MM.1S (cell line): Measurements from ENCODE around the gene IL1RAPL1.

Source experiments
- DNase-seq: peaks from one replicate; pipeline ENCODE4 v3.0.0-alpha.2; 2015
- H2AFZ ChIP-seq: fragments of 300-600 bp; sonication (generic); 2 replicates; pipeline ENCODE4 v1.6.0; 2016; ENCODE audit warnings: antibody characterized with exemption, low read length
- H3F3A ChIP-seq: fragments of 300-600 bp; sonication (generic); 2 replicates; pipeline ENCODE4 v1.6.1; 2016; ENCODE audit warnings: mild to moderate bottlenecking, antibody characterized with exemption, low read length, moderate library complexity, mixed read lengths; ENCODE audit not compliant: insufficient read depth
- H3K27ac ChIP-seq: fragments of 300-600 bp; sonication (generic); 2 replicates; pipeline ENCODE4 v1.5.1; 2016; ENCODE audit warnings: mild to moderate bottlenecking, low read length
- H3K27me3 ChIP-seq: fragments of 300-600 bp; sonication (generic); replicated peaks from 2 replicates; pipeline ENCODE4 v1.6.0; 2016; ENCODE audit warnings: low read length; ENCODE audit not compliant: insufficient read depth
- H3K36me3 ChIP-seq: fragments of 300-600 bp; sonication (generic); replicated peaks from 2 replicates; pipeline ENCODE4 v1.6.1; 2016; ENCODE audit warnings: mild to moderate bottlenecking, low read length, mixed read lengths; ENCODE audit not compliant: insufficient read depth
- H3K4me1 ChIP-seq: fragments of 300-600 bp; sonication (generic); 2 replicates; pipeline ENCODE4 v1.6.1; 2016; ENCODE audit warnings: low read length, mixed read lengths
- H3K4me2 ChIP-seq: fragments of 300-600 bp; sonication (generic); 2 replicates; pipeline ENCODE4 v1.6.0; 2016; ENCODE audit warnings: low read depth, low read length
- H3K4me3 ChIP-seq: fragments of 300-600 bp; sonication (generic); 2 replicates; pipeline ENCODE4 v1.5.1; 2016; ENCODE audit warnings: low read length, mixed read lengths
- H3K79me2 ChIP-seq: fragments of 300-600 bp; sonication (generic); 2 replicates; pipeline ENCODE4 v1.6.1; 2016; ENCODE audit warnings: mixed run types, low read length, mixed read lengths
- H3K9ac ChIP-seq: fragments of 300-600 bp; sonication (generic); 2 replicates; pipeline ENCODE4 v1.6.1; 2016; ENCODE audit warnings: low read length, mixed read lengths
- H3K9me2 ChIP-seq: fragments of 300-600 bp; sonication (generic); replicated peaks from 2 replicates; pipeline ENCODE4 v1.6.1; 2016; ENCODE audit warnings: mild to moderate bottlenecking, low read length, mixed read lengths; ENCODE audit not compliant: insufficient read depth
- H3K9me3 ChIP-seq: fragments of 300-600 bp; sonication (generic); replicated peaks from 2 replicates; pipeline ENCODE4 v1.6.1; 2016; ENCODE audit warnings: mild to moderate bottlenecking, low read length, mixed read lengths; ENCODE audit not compliant: insufficient read depth
- H4K20me1 ChIP-seq: fragments of 300-600 bp; sonication (generic); 2 replicates; pipeline ENCODE4 v1.6.1; 2016; ENCODE audit warnings: mild to moderate bottlenecking, low read length, moderate library complexity, mixed read lengths; ENCODE audit not compliant: insufficient read depth
- EZH2 ChIP-seq: fragments of 300-600 bp; sonication (generic); optimal IDR thresholded peaks from 2 replicates; pipeline ENCODE3; 2017; ENCODE audit warnings: low read depth, mild to moderate bottlenecking, antibody characterized with exemption, low read length, mixed read lengths
- EZH2phosphoT487 ChIP-seq: fragments of 300-600 bp; sonication (generic); IDR thresholded peaks from 2 replicates; pipeline ENCODE4 v1.6.1; 2018; ENCODE audit warnings: antibody characterized with exemption, low read length
- TF ChIP-seq, protein P1 (sequence below): fragments of 300-600 bp; sonication (generic); IDR thresholded peaks from 2 replicates; pipeline ENCODE4 v1.5.1; 2016; ENCODE audit warnings: antibody characterized with exemption, low read length, mixed read lengths

Gene IL1RAPL1

GRCh38 chrX:29231800-29232199, 644.6 kb downstream of the IL1RAPL1 start:
- no peaks in the 10 kb centered on the region for H3K36me3 ChIP-seq
- H3K9me2 ChIP-seq = no peaks in the 10 kb centered on the region
- H2AFZ ChIP-seq = no peak overlapping the region
- H3K4me2 ChIP-seq = no peak overlapping the region
- no peaks in the 10 kb centered on the region for H4K20me1 ChIP-seq
- H3K4me1 ChIP-seq = no peaks in the 10 kb centered on the region
- H3K9me3 ChIP-seq = no peaks in the 10 kb centered on the region
- no peaks in the 10 kb centered on the region for H3F3A ChIP-seq
- no peak for TF ChIP-seq EZH2
- TF ChIP-seq EZH2phosphoT487 = no peak
- TF ChIP-seq, protein P1, sequence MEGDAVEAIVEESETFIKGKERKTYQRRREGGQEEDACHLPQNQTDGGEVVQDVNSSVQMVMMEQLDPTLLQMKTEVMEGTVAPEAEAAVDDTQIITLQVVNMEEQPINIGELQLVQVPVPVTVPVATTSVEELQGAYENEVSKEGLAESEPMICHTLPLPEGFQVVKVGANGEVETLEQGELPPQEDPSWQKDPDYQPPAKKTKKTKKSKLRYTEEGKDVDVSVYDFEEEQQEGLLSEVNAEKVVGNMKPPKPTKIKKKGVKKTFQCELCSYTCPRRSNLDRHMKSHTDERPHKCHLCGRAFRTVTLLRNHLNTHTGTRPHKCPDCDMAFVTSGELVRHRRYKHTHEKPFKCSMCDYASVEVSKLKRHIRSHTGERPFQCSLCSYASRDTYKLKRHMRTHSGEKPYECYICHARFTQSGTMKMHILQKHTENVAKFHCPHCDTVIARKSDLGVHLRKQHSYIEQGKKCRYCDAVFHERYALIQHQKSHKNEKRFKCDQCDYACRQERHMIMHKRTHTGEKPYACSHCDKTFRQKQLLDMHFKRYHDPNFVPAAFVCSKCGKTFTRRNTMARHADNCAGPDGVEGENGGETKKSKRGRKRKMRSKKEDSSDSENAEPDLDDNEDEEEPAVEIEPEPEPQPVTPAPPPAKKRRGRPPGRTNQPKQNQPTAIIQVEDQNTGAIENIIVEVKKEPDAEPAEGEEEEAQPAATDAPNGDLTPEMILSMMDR = no peak
- H3K27me3 ChIP-seq = no peaks in the 10 kb centered on the region
- H3K79me2 ChIP-seq = no peaks in the 10 kb centered on the region
- DNase-seq = no peak
- no peak overlapping the region for H3K27ac ChIP-seq
- H3K4me3 ChIP-seq = no peak overlapping the region
- no peak overlapping the region for H3K9ac ChIP-seq

DNA sequence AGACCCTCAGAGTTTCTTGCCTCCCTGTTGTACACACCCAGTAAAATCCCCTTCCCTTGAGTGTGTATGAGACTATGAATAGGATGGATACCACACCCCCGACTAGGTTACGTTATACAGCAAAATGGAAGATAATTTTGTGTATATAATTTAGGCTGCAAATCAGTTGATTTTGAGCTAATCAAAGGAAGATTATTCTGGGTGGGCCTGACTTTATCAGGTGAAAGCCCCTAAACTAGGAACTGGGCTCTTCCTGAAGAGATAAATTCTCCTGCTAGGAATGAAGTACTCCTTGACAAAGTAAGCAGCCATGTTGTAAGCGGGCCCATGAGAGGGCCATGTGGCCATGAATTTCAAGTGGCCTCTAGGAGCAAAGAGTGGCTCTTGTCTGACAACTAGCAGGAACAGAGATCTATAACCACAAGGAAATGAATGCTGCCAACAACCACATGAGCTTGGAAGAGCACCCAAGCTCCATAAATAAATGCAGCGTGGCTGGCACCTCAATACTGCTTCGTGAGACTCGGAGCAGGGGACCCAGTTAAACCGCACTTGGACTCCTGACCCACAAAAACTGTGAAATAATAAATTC, 646.4 kb downstream of the IL1RAPL1 start:
- TF ChIP-seq EZH2 (no peak), EZH2phosphoT487 (no peak)
- TF ChIP-seq, protein P1 = no peak
- Histone ChIP-seq H3K79me2 (no peaks in the 10 kb centered on the region), H3K36me3 (no peaks in the 10 kb centered on the region), H3K27ac (no peak overlapping the region), H4K20me1 (no peaks in the 10 kb centered on the region), H3K4me3 (no peak overlapping the region), H3K4me1 (no peaks in the 10 kb centered on the region), H3K9me3 (no peaks in the 10 kb centered on the region), H2AFZ (no peak overlapping the region), H3F3A (no peaks in the 10 kb centered on the region), H3K4me2 (no peak overlapping the region), H3K27me3 (no peaks in the 10 kb centered on the region), H3K9ac (no peak overlapping the region), H3K9me2 (no peaks in the 10 kb centered on the region)
- DNase-seq = no peak

GRCh38 chrX:29237972-29238371, 650.7 kb downstream of the IL1RAPL1 start:
- Histone ChIP-seq H3K9me3 (no peaks in the 10 kb centered on the region), H3K36me3 (no peaks in the 10 kb centered on the region), H3K4me3 (no peak overlapping the region), H3K9ac (no peak overlapping the region), H3K27ac (no peak overlapping the region), H3K4me2 (no peak overlapping the region), H3K79me2 (no peaks in the 10 kb centered on the region), H4K20me1 (no peaks in the 10 kb centered on the region), H3K9me2 (no peaks in the 10 kb centered on the region), H2AFZ (no peak overlapping the region), H3F3A (no peaks in the 10 kb centered on the region), H3K27me3 (no peaks in the 10 kb centered on the region), H3K4me1 (no peaks in the 10 kb centered on the region)
- TF ChIP-seq EZH2 (no peak), EZH2phosphoT487 (no peak)
- TF ChIP-seq, protein P1 = no peak
- DNase-seq = no peak
